K562 (cell line): ENCODE measurements around the gene ITIH6. TPM values are rescaled to one million over a fixed set of nuclear protein-coding genes. Genes with fewer than 3 reads are reported as not detected.

ENCODE experiments used
- ATAC-seq: fragments of 200-7000 bp; cut with Tn5 transposase; 3 replicates; pipeline ENCODE4 v1.9.1; 2020; ENCODE audit warnings: moderate library complexity
- Bru-seq: library from RNA; stranded (reverse); fragments of 400-500 nt; gene quantifications from one replicate; lab custom pipeline; 2021; lab: Mats Ljungman, UMichigan
- BruChase-seq, 2 experiments: library from RNA; stranded (reverse); fragments of 400-500 nt; gene quantifications; one replicate each; lab custom pipeline; 2021; lab: Mats Ljungman, UMichigan
- BruUV-seq: library from RNA; stranded (reverse); fragments of 400-500 nt; replicated peaks from 2 replicates; lab custom pipeline; 2021; lab: Mats Ljungman, UMichigan
- CTCF ChIA-PET: fragments of 300-600 bp; formaldehyde crosslinking; extraction: SDS; loops from one replicate; lab custom pipeline; 2021; ENCODE audit warnings: low intra/inter-chr PET ratio; lab: Yijun Ruan, JAX
- POLR2A ChIA-PET: fragments of 300-600, 350-650 bp; sonication (Branson Sonifier 250); formaldehyde crosslinking; extraction: SDS; loops from one replicate; lab custom pipeline; 2021; ENCODE audit warnings: antibody characterized with exemption, inconsistent platforms; lab: Yijun Ruan, JAX
- DNase-seq, 4 experiments: peaks; one replicate each; pipeline versions ENCODE4 v3.0.0 to v3.0.0-alpha.2; 2011 to 2018; ENCODE audit warnings: low spot score in 3 of 4, mixed read lengths in 3 of 4; ENCODE audit errors: extremely low read depth in 1 of 4
- FAIRE-seq: peaks from 2 replicates; lab custom pipeline; 2011; peaks lifted over from hg19 to GRCh38; lab: Jason Lieb, UNC
- H2AFZ ChIP-seq: 2 replicates; pipeline ENCODE4 v1.6.0; 2011; ENCODE audit warnings: low read depth, low read length, control low read depth, inconsistent platforms
- H3K27ac ChIP-seq: fragments of 200-600 bp; 3 replicates; pipeline ENCODE4 v1.8.0; 2011; ENCODE audit warnings: low read depth, mild to moderate bottlenecking, control low read depth, inconsistent platforms, low read length, moderate library complexity, mixed read lengths; ENCODE audit errors: extremely low read depth
- H3K27me3 ChIP-seq, 2 experiments: fragments of 300-600 bp in 1 of 2; 2 replicates in 1 of 2; 3 replicates in 1 of 2; pipeline versions ENCODE4 v1.6.0 to v1.8.0; 2011; ENCODE audit warnings: inconsistent platforms in 2 of 2, low read length in 2 of 2, mild to moderate bottlenecking in 1 of 2, mixed read lengths in 1 of 2, moderate library complexity in 1 of 2; ENCODE audit not compliant: control insufficient read depth in 2 of 2, insufficient read depth in 2 of 2
- H3K36me3 ChIP-seq: fragments of 300-600 bp; 3 replicates; pipeline ENCODE4 v1.8.0; 2011; ENCODE audit warnings: mild to moderate bottlenecking, low read length, inconsistent platforms; ENCODE audit not compliant: control insufficient read depth, insufficient read depth
- H3K4me1 ChIP-seq, 2 experiments: fragments of 200-600 bp in 1 of 2; replicated peaks in 1 of 2; 2 replicates in 1 of 2; 3 replicates in 1 of 2; pipeline versions ENCODE4 v1.5.1 to v1.8.0; 2011; ENCODE audit warnings: inconsistent platforms in 2 of 2, low read length in 2 of 2, mild to moderate bottlenecking in 1 of 2, mixed read lengths in 1 of 2, moderate library complexity in 1 of 2; ENCODE audit not compliant: control insufficient read depth in 2 of 2, insufficient read depth in 2 of 2
- H3K4me2 ChIP-seq: 2 replicates; pipeline ENCODE4 v1.6.1; 2011; ENCODE audit warnings: low read length, control low read depth, inconsistent platforms, mixed read lengths; ENCODE audit not compliant: insufficient read depth
- H3K4me3 ChIP-seq: fragments of 200-600 bp; sonication (generic), shearing (Covaris generic); 2 replicates; pipeline ENCODE4 v1.5.1; 2016; ENCODE audit warnings: control low read depth, inconsistent platforms
- H3K79me2 ChIP-seq: fragments of 200-600 bp; 3 replicates; pipeline ENCODE4 v1.8.0; 2011; ENCODE audit warnings: low read length, inconsistent platforms; ENCODE audit not compliant: control insufficient read depth, insufficient read depth
- H3K9ac ChIP-seq, 2 experiments: 2 replicates each; pipeline versions ENCODE4 v1.6.0 to v1.6.1; 2011; ENCODE audit warnings: low read depth in 2 of 2, low read length in 2 of 2, control low read depth in 1 of 2, inconsistent platforms in 1 of 2, mild to moderate bottlenecking in 1 of 2, mixed read lengths in 1 of 2; ENCODE audit not compliant: insufficient read depth in 1 of 2
- H3K9me1 ChIP-seq: one replicate; pipeline ENCODE4 v1.6.0; 2011; ENCODE audit warnings: inconsistent platforms, mild to moderate bottlenecking, low read length, moderate library complexity; ENCODE audit not compliant: control insufficient read depth, insufficient read depth
- H3K9me3 ChIP-seq: replicated peaks from 2 replicates; pipeline ENCODE4 v1.5.1; 2011; ENCODE audit warnings: low read depth, low read length, inconsistent platforms; ENCODE audit not compliant: control insufficient read depth, insufficient read depth
- H4K20me1 ChIP-seq: replicated peaks from 2 replicates; pipeline ENCODE4 v1.6.1; 2011; ENCODE audit warnings: low read length, inconsistent platforms, mixed read lengths; ENCODE audit not compliant: control insufficient read depth, insufficient read depth
- BDP1 ChIP-seq: IDR thresholded peaks from 3 replicates; pipeline ENCODE4 v1.6.1; 2011; ENCODE audit not compliant: insufficient read length, insufficient read depth
- BRF1 ChIP-seq: IDR thresholded peaks from 3 replicates; pipeline ENCODE4 v1.6.1; 2011; ENCODE audit warnings: borderline replicate concordance, mild to moderate bottlenecking; ENCODE audit not compliant: insufficient read length; ENCODE audit errors: extremely low read depth
- FUS ChIP-seq: fragments of 200-400 bp; formaldehyde crosslinking; optimal IDR thresholded peaks from 2 replicates; pipeline ENCODE3; 2017; ENCODE audit warnings: low read depth, low read length
- MCM2 ChIP-seq: fragments of 450-650 bp; IDR thresholded peaks from 2 replicates; pipeline ENCODE4 v1.6.1; 2017; ENCODE audit warnings: low read depth, mild to moderate bottlenecking
- MECOM ChIP-seq: fragments of 250-450 bp; sonication (Bioruptor Pico); IDR thresholded peaks from 2 replicates; pipeline ENCODE4 v1.8.0; 2022; ENCODE audit warnings: inconsistent platforms
- SAP30 ChIP-seq: fragments of 200-600 bp; sonication (generic); IDR thresholded peaks from 2 replicates; pipeline ENCODE4 v1.6.1; 2012; ENCODE audit warnings: borderline replicate concordance, low read depth, mild to moderate bottlenecking, moderate library complexity, low read length, control low read depth, inconsistent platforms; ENCODE audit not compliant: insufficient read depth, poor library complexity, severe bottlenecking
- SREBF2 ChIP-seq: sonication (generic); formaldehyde crosslinking; IDR thresholded peaks from 2 replicates; pipeline ENCODE4 v1.4.0; 2020; ENCODE audit warnings: mild to moderate bottlenecking, missing genetic modification reagents
- TBP ChIP-seq: optimal IDR thresholded peaks from 2 replicates; pipeline ENCODE3; 2011; ENCODE audit warnings: low read depth, low read length, improper control_type of control experiment
- ZNF408 ChIP-seq: fragments of 250-450 bp; sonication (Bioruptor Pico); IDR thresholded peaks from 2 replicates; pipeline ENCODE4 v1.4.0; 2020; ENCODE audit warnings: low read depth, mild to moderate bottlenecking, moderate library complexity
- ZNF592 ChIP-seq: fragments of 450-650 bp; IDR thresholded peaks from 2 replicates; pipeline ENCODE4 v1.6.1; 2017; ENCODE audit warnings: antibody characterized with exemption, mild to moderate bottlenecking
- ZNF77 ChIP-seq: fragments of 250-450 bp; sonication (Bioruptor Pico); IDR thresholded peaks from 2 replicates; pipeline ENCODE4 v1.5.0; 2020
- ZSCAN29 ChIP-seq: fragments of 450-650 bp; IDR thresholded peaks from 2 replicates; pipeline ENCODE4 v1.6.1; 2017
- WGBS: fragments of 100-300 bp; shearing (Covaris generic); methylation state at CpG from one replicate; pipeline ENCODE4 v1.1.6; 2016; ENCODE audit warnings: low coverage, mixed read lengths; ENCODE audit not compliant: insufficient coverage; ENCODE audit errors: missing lambda C conversion rate; 5-methylcytosine and 5-hydroxymethylcytosine counted together
- in situ Hi-C: fragments of 300-500 bp; cut with MboI; formaldehyde crosslinking; loops from 4 replicates; pipeline ENCODE4 v1.15.0; 2018; ENCODE audit warnings: inconsistent platforms, mixed read lengths
- intact Hi-C: fragments of 100-400 bp; cut with micrococcal nuclease; formaldehyde crosslinking; loops from 2 replicates; pipeline ENCODE4 v1.14.2; 2022
- long read RNA-seq, 3 experiments: library from polyadenylated mRNA in 2 of 3; library from RNA in 1 of 3; unstranded in 2 of 3; stranded (forward) in 1 of 3; transcript quantifications; one replicate each; pipeline ENCODE4 v2.0.0, GENCODE V29; 2019 to 2022
- polyA minus RNA-seq, 3 experiments: library from RNA; depleted of rRNA, polyadenylated mRNA; stranded (reverse); fragments of >200 nt; gene quantifications; 2 replicates each; pipeline ENCODE4 v1.2.3, GENCODE V29; 2011
- polyA plus RNA-seq, 8 experiments: library from polyadenylated mRNA; depleted of rRNA in 4 of 8; stranded (reverse) in 5 of 8; unstranded in 3 of 8; fragments of >200 nt; fragmentation: Nextera tagmentation in 2 of 8; fragmentation: Illumina TruSeq in 1 of 8; extraction: Ambion mirVana in 2 of 8; extraction: Trizol in 1 of 8; gene quantifications; 2 replicates each; pipeline versions ENCODE4 v1.2.1 to v1.2.3, GENCODE V29; 2011 to 2014; ENCODE audit warnings: inconsistent platforms in 1 of 8, missing spikeins in 1 of 8
- total RNA-seq, 7 experiments: library from RNA; depleted of rRNA in 6 of 7; stranded (reverse); fragments of >200 nt in 6 of 7; fragmentation: Illumina TruSeq in 2 of 7; extraction: Trizol in 2 of 7; gene quantifications; 2 replicates each; pipeline versions ENCODE4 v1.2.1 to v1.2.3, GENCODE V29; 2011 to 2021; ENCODE audit warnings: low replicate concordance in 1 of 7

ITIH6 gene
- not detected in 2 replicates for total RNA-seq (2011; cell fraction: chromatin; rRNA removed; ENCODE audit: low replicate concordance)
- not detected in 2 replicates for total RNA-seq (2011; cell fraction: nucleolus; rRNA removed)
- total RNA-seq (2011; cell fraction: nucleoplasm; rRNA removed) = not detected in 2 replicates
- total RNA-seq (2014; rRNA removed) (not detected in 2 replicates), total RNA-seq (2014; rRNA removed; fragmentation: Illumina TruSeq; extraction: Trizol) (not detected in 2 replicates), total RNA-seq (2015; rRNA removed; fragmentation: Illumina TruSeq; extraction: Trizol) (not detected in 2 replicates), total RNA-seq (2021) (not detected in 2 replicates), polyA plus RNA-seq (2011; rRNA removed) (not detected in 2 replicates), polyA plus RNA-seq (2014; fragmentation: Illumina TruSeq; extraction: Trizol) (0.03 TPM in 1 of 2 replicates, not detected in the other), polyA plus RNA-seq (2014; fragmentation: Nextera tagmentation; extraction: Ambion mirVana) (not detected), polyA plus RNA-seq (2014; rRNA removed) (0.03 TPM in 1 of 2 replicates, not detected in the other), polyA minus RNA-seq (2011; rRNA and poly(A)+ RNA removed) (0.04 TPM in 1 of 2 replicates, not detected in the other), Bru-seq, nascent RNA (percentile 14 among the genes with signal in this experiment), BruChase-seq, experiment 1, labeled RNA remaining after a 2-hour chase (percentile 4 among the genes with signal in this experiment), BruChase-seq, experiment 2, labeled RNA remaining after a 6-hour chase (percentile 8 among the genes with signal in this experiment)
- not detected in 2 replicates for polyA plus RNA-seq (2011; cell fraction: cytosol; rRNA removed)
- polyA plus RNA-seq (2011; cell fraction: nucleus; rRNA removed) = not detected in 2 replicates
- not detected in 2 replicates for polyA plus RNA-seq (2012)
- polyA minus RNA-seq (2011; cell fraction: cytosol; rRNA and poly(A)+ RNA removed) = not detected in 2 replicates
- not detected in 2 replicates for polyA minus RNA-seq (2011; cell fraction: nucleus; rRNA and poly(A)+ RNA removed)
- long read RNA-seq, experiment 1 = 0 reads
- long read RNA-seq, experiment 2 = 0 reads
- long read RNA-seq, experiment 3 = 0 reads

GRCh38 chrX:54798137-54798536 lies at the start of gene ITIH6:
Gene ITIH6 (minus strand): TSS chrX:54798255. CDS start chrX:54798210, 45 bp downstream.
- H3K27ac ChIP-seq = no peak within 1 kb of the TSS
- H3K9me1 ChIP-seq = no peaks in the 10 kb centered on the region
- H3K9me3 ChIP-seq = no peaks in the 10 kb centered on the region
- H3K27me3 ChIP-seq = peaks cover 3 to 7% of the 10 kb centered on the region in 2 experiments; a peak in 1 of 5 replicates
- H4K20me1 ChIP-seq = no peaks in the 10 kb centered on the region
- H3K9ac ChIP-seq = no peak within 1 kb of the TSS
- ChIA-PET CTCF (no interaction called here), POLR2A (no interaction called here)
- H3K79me2 ChIP-seq = no peaks in the 10 kb centered on the region
- H3K4me3 ChIP-seq = no peak within 1 kb of the TSS
- in situ Hi-C loops = no loop called here
- no TSS peak for BruUV-seq
- 0% methylated on average over 1 of the region's 2 CpGs for WGBS
- no peak for FAIRE-seq
- ATAC-seq = no peak
- H3K36me3 ChIP-seq = no peaks in the 10 kb centered on the region
- no peak within 1 kb of the TSS for H2AFZ ChIP-seq
- no peak for TF ChIP-seq ZSCAN29
- no peak for TF ChIP-seq BRF1
- TF ChIP-seq BDP1 = no peak
- TF ChIP-seq ZNF77 (CRISPR knock-in tag) = no peak
- TF ChIP-seq FUS = no peak
- TF ChIP-seq MCM2 = no peak
- TF ChIP-seq MECOM (CRISPR knock-in tag) = no peak
- no peak for TF ChIP-seq ZNF592
- TF ChIP-seq TBP = no peak
- no peak for TF ChIP-seq SAP30
- TF ChIP-seq ZNF408 (CRISPR knock-in tag) = no peak
- no peak for TF ChIP-seq SREBF2 (CRISPR knock-in tag)
- no peak for DNase-seq
- H3K4me1 ChIP-seq = no peaks in the 10 kb centered on the region; a peak in 1 of 5 replicates
- H3K4me2 ChIP-seq = no peak within 1 kb of the TSS
- intact Hi-C loops = no loop called here
